H1 (cell line): ENCODE data around the gene FAT3. TPM values are rescaled to one million over a fixed set of nuclear protein-coding genes. Genes with fewer than 3 reads are reported as not detected.
A peak's percentile ranks its signal among the peaks of the same experiment; 100 is the strongest.

Experiments
- CTCF ChIA-PET: fragments of 300-600 bp; sonication (Branson Sonifier 250); formaldehyde crosslinking; loops from one replicate; lab custom pipeline; 2021; ENCODE audit not compliant: partially characterized antibody; lab: Charles Lee
- POLR2A ChIA-PET: fragments of 300-600 bp; sonication (Branson Sonifier 250); formaldehyde crosslinking; loops from one replicate; lab custom pipeline; 2021; ENCODE audit warnings: inconsistent platforms; ENCODE audit not compliant: partially characterized antibody; lab: Charles Lee
- DNase-seq, 2 experiments: peaks; one replicate each; pipeline versions ENCODE4 v3.0.0 to v3.0.0-alpha.2; 2010 to 2022; ENCODE audit warnings: low spot score in 2 of 2, low read depth in 1 of 2, mixed read lengths in 1 of 2
- FAIRE-seq: peaks from 2 replicates; lab custom pipeline; 2011; peaks lifted over from hg19 to GRCh38; lab: Jason Lieb, UNC
- H2AFZ ChIP-seq: 2 replicates; pipeline ENCODE4 v1.8.1; 2012; ENCODE audit warnings: low read length, inconsistent platforms
- H2AK5ac ChIP-seq: 2 replicates; pipeline ENCODE4 v1.6.1; 2013; ENCODE audit warnings: low read depth, low read length
- H2BK120ac ChIP-seq: replicated peaks from 2 replicates; pipeline ENCODE3; 2013; ENCODE audit warnings: low read depth, low read length, inconsistent platforms
- H2BK12ac ChIP-seq: 2 replicates; pipeline ENCODE4 v1.6.1; 2013; ENCODE audit warnings: low read depth, low read length
- H2BK15ac ChIP-seq: 2 replicates; pipeline ENCODE4 v1.6.1; 2013; ENCODE audit warnings: low read length
- H2BK20ac ChIP-seq: 2 replicates; pipeline ENCODE4 v1.6.1; 2013; ENCODE audit warnings: low read length
- H2BK5ac ChIP-seq: 2 replicates; pipeline ENCODE4 v1.6.1; 2013; ENCODE audit warnings: low read depth, low read length
- H3K14ac ChIP-seq: 2 replicates; pipeline ENCODE4 v1.6.1; 2013; ENCODE audit warnings: inconsistent platforms; ENCODE audit not compliant: insufficient read length
- H3K18ac ChIP-seq: 2 replicates; pipeline ENCODE4 v1.6.1; 2013; ENCODE audit warnings: low read length; ENCODE audit errors: extremely low read depth
- H3K23ac ChIP-seq: 2 replicates; pipeline ENCODE4 v1.6.1; 2013; ENCODE audit warnings: inconsistent platforms; ENCODE audit not compliant: insufficient read length
- H3K23me2 ChIP-seq: 2 replicates; pipeline ENCODE4 v1.6.1; 2013; ENCODE audit warnings: low read depth, low read length
- H3K27ac ChIP-seq: 2 replicates; pipeline ENCODE4 v1.6.1; 2011; ENCODE audit warnings: low read depth, low read length, inconsistent platforms
- H3K27me3 ChIP-seq, 4 experiments: replicated peaks in 1 of 4; 1 replicate in 1 of 4; 2 replicates in 3 of 4; pipeline versions ENCODE4 v1.6.1 to v1.8.1; 2011 to 2013; ENCODE audit warnings: low read length in 3 of 4, mild to moderate bottlenecking in 3 of 4, inconsistent platforms in 2 of 4, mixed read lengths in 2 of 4, moderate library complexity in 1 of 4; ENCODE audit not compliant: control insufficient read depth in 3 of 4, insufficient read depth in 3 of 4; ENCODE audit errors: extremely low read depth in 1 of 4
- H3K36me3 ChIP-seq, 4 experiments: 2 replicates each; pipeline versions ENCODE4 v1.6.1 to v1.8.1; 2011 to 2013; ENCODE audit warnings: mild to moderate bottlenecking in 4 of 4, low read length in 3 of 4, moderate library complexity in 2 of 4, control low read depth in 1 of 4, inconsistent platforms in 1 of 4; ENCODE audit not compliant: insufficient read depth in 4 of 4, control insufficient read depth in 2 of 4
- H3K4ac ChIP-seq: replicated peaks from 2 replicates; pipeline ENCODE3; 2013; ENCODE audit warnings: low read length, low read depth, mixed read lengths, inconsistent platforms; ENCODE audit not compliant: insufficient read length
- H3K4me1 ChIP-seq, 4 experiments: replicated peaks in 1 of 4; 1 replicate in 1 of 4; 2 replicates in 3 of 4; pipeline versions ENCODE4 v1.6.1 to v1.8.1; 2011 to 2013; ENCODE audit warnings: low read length in 3 of 4, inconsistent platforms in 2 of 4, mixed read lengths in 1 of 4; ENCODE audit not compliant: insufficient read depth in 4 of 4, control insufficient read depth in 3 of 4
- H3K4me2 ChIP-seq, 2 experiments: 2 replicates each; pipeline versions ENCODE4 v1.6.1 to v1.8.1; 2011 to 2013; ENCODE audit warnings: low read depth in 2 of 2, low read length in 2 of 2, control low read depth in 1 of 2, inconsistent platforms in 1 of 2, mild to moderate bottlenecking in 1 of 2; ENCODE audit not compliant: insufficient read depth in 1 of 2
- H3K4me3 ChIP-seq, 4 experiments: fragments of 200-600, 300-600 bp in 1 of 4; sonication (generic), shearing (Covaris generic), sonication (Bioruptor Twin) in 1 of 4; 2 replicates each; pipeline versions ENCODE4 v1.5.1 to v1.8.1; 2011 to 2016; ENCODE audit warnings: low read length in 4 of 4, low read depth in 3 of 4, control low read depth in 2 of 4, inconsistent platforms in 2 of 4, mild to moderate bottlenecking in 2 of 4, mixed read lengths in 1 of 4, moderate library complexity in 1 of 4; ENCODE audit not compliant: insufficient read depth in 2 of 4; ENCODE audit errors: extremely low read depth in 1 of 4
- H3K56ac ChIP-seq: replicated peaks from 2 replicates; pipeline ENCODE3; 2013; ENCODE audit warnings: low read depth, mild to moderate bottlenecking, mixed read lengths, low read length, inconsistent platforms; ENCODE audit not compliant: insufficient read length
- H3K79me1 ChIP-seq: 2 replicates; pipeline ENCODE4 v1.6.1; 2013; ENCODE audit warnings: low read depth, low read length, control low read depth
- H3K79me2 ChIP-seq, 2 experiments: 2 replicates each; pipeline versions ENCODE4 v1.6.1 to v1.8.1; 2012 to 2013; ENCODE audit warnings: low read length in 2 of 2, mild to moderate bottlenecking in 2 of 2, inconsistent platforms in 1 of 2; ENCODE audit not compliant: insufficient read depth in 2 of 2, control insufficient read depth in 1 of 2
- H3K9ac ChIP-seq, 4 experiments: replicated peaks in 1 of 4; 1 replicate in 1 of 4; 2 replicates in 3 of 4; pipeline versions ENCODE4 v1.6.1 to v1.8.1; 2011 to 2013; ENCODE audit warnings: low read depth in 3 of 4, low read length in 3 of 4, control low read depth in 2 of 4, mild to moderate bottlenecking in 2 of 4, moderate library complexity in 2 of 4, inconsistent platforms in 1 of 4; ENCODE audit errors: extremely low read depth in 1 of 4
- H3K9me3 ChIP-seq, 2 experiments: 2 replicates each; pipeline versions ENCODE4 v1.6.1 to v1.8.1; 2012 to 2013; ENCODE audit warnings: mild to moderate bottlenecking in 2 of 2, moderate library complexity in 2 of 2, control low read depth in 1 of 2, inconsistent platforms in 1 of 2, low read depth in 1 of 2, low read length in 1 of 2, mixed read lengths in 1 of 2; ENCODE audit not compliant: insufficient read depth in 2 of 2
- H4K20me1 ChIP-seq, 2 experiments: replicated peaks in 1 of 2; 2 replicates each; pipeline versions ENCODE3 to v1.8.1; 2011 to 2013; ENCODE audit warnings: inconsistent platforms in 2 of 2, low read length in 2 of 2, mild to moderate bottlenecking in 1 of 2; ENCODE audit not compliant: insufficient read depth in 2 of 2, control insufficient read depth in 1 of 2
- H4K5ac ChIP-seq: 2 replicates; pipeline ENCODE4 v1.6.1; 2013; ENCODE audit warnings: low read length, low read depth, mixed read lengths, inconsistent platforms; ENCODE audit not compliant: insufficient read length
- H4K8ac ChIP-seq: 2 replicates; pipeline ENCODE4 v1.8.0; 2013; ENCODE audit warnings: mild to moderate bottlenecking, moderate library complexity, low read length, inconsistent platforms; ENCODE audit not compliant: insufficient read depth; ENCODE audit errors: extremely low read depth
- H4K91ac ChIP-seq: replicated peaks from 2 replicates; pipeline ENCODE3; 2013; ENCODE audit warnings: low read length, mixed read lengths, inconsistent platforms; ENCODE audit not compliant: insufficient read length
- EZH2 ChIP-seq: fragments of 200-600 bp; sonication (generic); IDR thresholded peaks from 2 replicates; pipeline ENCODE4 v1.7.1; 2012; ENCODE audit warnings: low read depth, mild to moderate bottlenecking, moderate library complexity, low read length, inconsistent platforms; ENCODE audit not compliant: severe bottlenecking
- PHF8 ChIP-seq: fragments of 200-600 bp; sonication (generic); conservative IDR thresholded peaks from 2 replicates; pipeline ENCODE4 v1.7.1; 2012; ENCODE audit warnings: low read depth, mild to moderate bottlenecking, inconsistent platforms, low read length, moderate library complexity
- RBBP5 ChIP-seq: IDR thresholded peaks from 2 replicates; pipeline ENCODE4 v1.7.1; 2012; ENCODE audit warnings: low read depth, mild to moderate bottlenecking, inconsistent platforms, low read length, moderate library complexity, borderline replicate concordance
- SAP30 ChIP-seq: fragments of 300-600 bp; sonication (generic); IDR thresholded peaks from 2 replicates; pipeline ENCODE4 v1.7.1; 2012; ENCODE audit warnings: low read length, moderate library complexity, mild to moderate bottlenecking, inconsistent platforms; ENCODE audit not compliant: insufficient read depth, insufficient replicate concordance
- ZNF274 ChIP-seq: IDR thresholded peaks from 2 replicates; pipeline ENCODE4 v1.7.0; 2012; ENCODE audit warnings: low read length, borderline replicate concordance; ENCODE audit errors: extremely low read depth
- WGBS, 2 experiments: shearing (Covaris generic) in 1 of 2; methylation state at CpG; one replicate each; pipeline versions ENCODE4 v1.1.6 to v1.1.7; 2013 to 2015; ENCODE audit warnings: low lambda C conversion rate in 2 of 2, mixed read lengths in 2 of 2, inconsistent platforms in 1 of 2, low coverage in 1 of 2, missing lambda C conversion rate in 1 of 2; ENCODE audit not compliant: insufficient replicate concordance in 2 of 2, insufficient coverage in 1 of 2, insufficient read length in 1 of 2; ENCODE audit errors: extremely low coverage in 1 of 2, missing lambda C conversion rate in 1 of 2; 5-methylcytosine and 5-hydroxymethylcytosine counted together
- polyA plus RNA-seq, 7 experiments: library from polyadenylated mRNA; depleted of rRNA in 3 of 7; stranded (reverse) in 5 of 7; unstranded in 2 of 7; fragments of >200 nt in 5 of 7; fragments of 200-250 nt in 2 of 7; gene quantifications; 1 replicate in 5 of 7; 2 replicates in 1 of 7; 4 replicates in 1 of 7; pipeline versions ENCODE4 v1.2.1 to v1.2.3, GENCODE V29; 2011 to 2013; ENCODE audit warnings: missing spikeins in 2 of 7, mixed read lengths in 2 of 7
- total RNA-seq: library from RNA; stranded (reverse); fragmentation: NEBNext Ultra II Directional; extraction: Animal tissue kit (Norgen Biotek cat#: 25700); gene quantifications from 2 replicates; pipeline ENCODE4 v1.2.1, GENCODE V29; 2021

FAT3 gene
- total and polyA plus RNA-seq, 2 of the 8 experiments (the other 6 are each of a cell fraction or from before 2014, with no cell fraction given), result 7.2 to 18.4 TPM

- Histone ChIP-seq H3K79me1 (no peaks in the 10 kb centered on the region), H3K9me3 (peaks cover 3 to 5% of the 10 kb centered on the region in 2 experiments; a peak in 1 of 4 replicates), H3K4me1 (peaks cover 13 to 33% (median 20%) of the 10 kb centered on the region in 4 experiments), H4K91ac (no peak overlapping the region), H3K18ac (peak overlapping the region; percentile 62; the same call in 1 of the 2 replicates), H2AK5ac (no peak overlapping the region), H3K23me2 (peaks cover 29% of the 10 kb centered on the region), H3K9ac (peak overlapping the region in 2 of 4 experiments; percentile 13 to 39; a peak in 1 of 7 replicates), H2BK12ac (peak overlapping the region; percentile 85; the same call in 1 of the 2 replicates), H2BK120ac (no peak overlapping the region), H2BK20ac (no peak overlapping the region), H3K27ac (no peak overlapping the region), H2BK15ac (no peak overlapping the region; the same call in 1 of the 2 replicates), H3K14ac (no peak overlapping the region), H4K5ac (no peak overlapping the region), H2BK5ac (no peak overlapping the region; the same call in 1 of the 2 replicates), H2AFZ (peak overlapping the region; percentile 55; the same call in 1 of the 2 replicates), H3K56ac (peak overlapping the region; percentile 32), H3K4me3 (peak overlapping the region; percentile 53 to 80 (median 76)), H4K20me1 (peaks cover 0 to 1% of the 10 kb centered on the region in 2 experiments), H3K23ac (no peak overlapping the region), H4K8ac (no peak overlapping the region; the same call in none of the 2 replicates), H3K27me3 (peaks cover 0 to 40% (median 25%) of the 10 kb centered on the region in 4 experiments; a peak in 5 of 7 replicates), H3K4ac (no peak overlapping the region), H3K4me2 (peak overlapping the region; percentile 89 to 99), H3K79me2 (peaks cover 0 to 28% of the 10 kb centered on the region in 2 experiments; a peak in 2 of 4 replicates), H3K36me3 (no peaks in the 10 kb centered on the region)
- WGBS, 2 experiments, result 2% methylated on average over 27 of the region's 34 CpGs; no CpG with 5 or more reads in 1 of the 2 experiments
- no peak for FAIRE-seq
- no peak for DNase-seq
- CTCF ChIA-PET, result interaction anchor here (0.8 to 1.5 kb wide), 9 partner anchors 15 to 302 kb away, joined by 3 to 6 read pairs (median 3); no protein-coding TSS in a partner anchor
- TF ChIP-seq EZH2, result peak; percentile 47
- TF ChIP-seq ZNF274, result no peak
- 0 out of 2 replicates have a peak, but pooled peaks have one; percentile 9 for TF ChIP-seq RBBP5
- TF ChIP-seq SAP30, result peak; percentile 28
- no peak; the same call in 1 of the 2 replicates for TF ChIP-seq PHF8
- POLR2A ChIA-PET, result interaction anchor here (0.9 to 1.4 kb wide), 2 partner anchors 21 to 67 kb away, joined by 4 read pairs; no protein-coding TSS in a partner anchor
Observed at GRCh38 chr11:92225125-92225567, 528 bp downstream of the FAT3 start.
